A549 (cell line): ENCODE results near the gene HTRA1.

Experiments used
- EP300 ChIP-seq, 2 experiments: fragments of >200 bp; sonication (Bioruptor Twin); formaldehyde crosslinking; IDR thresholded peaks; 2 replicates in 1 of 2; 3 replicates in 1 of 2; pipeline ENCODE4 v1.6.1; 2016 to 2017
- MYC ChIP-seq: IDR thresholded peaks from 2 replicates; pipeline ENCODE4 v1.6.1; 2012; ENCODE audit warnings: mild to moderate bottlenecking, inconsistent platforms, low read length, improper control_type of control experiment, borderline replicate concordance
- NR3C1 ChIP-seq: fragments of >200 bp; sonication (Bioruptor Twin); formaldehyde crosslinking; IDR thresholded peaks from 3 replicates; pipeline ENCODE4 v1.6.1; 2017
- POLR2A ChIP-seq: IDR thresholded peaks from 2 replicates; pipeline ENCODE4 v1.6.1; 2012; ENCODE audit warnings: mild to moderate bottlenecking, low read length
- RAD21 ChIP-seq, 2 experiments: fragments of >200 bp in 1 of 2; sonication (Bioruptor Twin) in 1 of 2; formaldehyde crosslinking in 1 of 2; IDR thresholded peaks in 1 of 2; conservative IDR thresholded peaks in 1 of 2; 2 replicates in 1 of 2; 3 replicates in 1 of 2; pipeline ENCODE4 v1.6.1; 2012 to 2018; ENCODE audit warnings: inconsistent platforms in 1 of 2
- SMC3 ChIP-seq: fragments of >200 bp; sonication (Bioruptor Twin); formaldehyde crosslinking; IDR thresholded peaks from 3 replicates; pipeline ENCODE4 v1.6.1; 2018; ENCODE audit warnings: inconsistent platforms
- TF ChIP-seq, protein P1 (sequence below): fragments of >200 bp; sonication (Bioruptor Twin); formaldehyde crosslinking; IDR thresholded peaks from 3 replicates; pipeline ENCODE4 v1.5.1; 2016
- TF ChIP-seq, protein P2 (sequence below): IDR thresholded peaks from 2 replicates; pipeline ENCODE4 v1.6.1; 2012

DNA sequence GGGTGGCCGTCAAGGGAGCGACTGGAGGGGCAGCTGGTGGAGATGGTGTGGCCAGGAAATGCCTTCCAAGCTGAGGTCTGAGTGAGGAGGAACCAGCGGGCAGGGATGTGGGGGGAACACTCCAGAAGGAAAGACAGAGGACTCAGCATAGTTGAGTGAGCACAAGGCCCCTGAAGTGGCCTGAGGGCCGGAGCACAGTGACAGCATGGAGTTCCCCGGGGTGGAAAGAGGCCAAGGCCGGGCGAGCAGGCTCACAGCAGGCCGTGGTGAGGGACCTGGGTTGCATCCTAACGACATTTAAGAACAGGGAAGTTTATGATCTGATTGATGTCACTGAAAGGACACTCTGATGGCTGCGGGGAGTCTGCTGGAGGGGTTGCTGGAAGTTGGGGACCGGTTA, 48.0 kb downstream of the HTRA1 start:
- no peak for TF ChIP-seq MYC
- TF ChIP-seq, protein P1, sequence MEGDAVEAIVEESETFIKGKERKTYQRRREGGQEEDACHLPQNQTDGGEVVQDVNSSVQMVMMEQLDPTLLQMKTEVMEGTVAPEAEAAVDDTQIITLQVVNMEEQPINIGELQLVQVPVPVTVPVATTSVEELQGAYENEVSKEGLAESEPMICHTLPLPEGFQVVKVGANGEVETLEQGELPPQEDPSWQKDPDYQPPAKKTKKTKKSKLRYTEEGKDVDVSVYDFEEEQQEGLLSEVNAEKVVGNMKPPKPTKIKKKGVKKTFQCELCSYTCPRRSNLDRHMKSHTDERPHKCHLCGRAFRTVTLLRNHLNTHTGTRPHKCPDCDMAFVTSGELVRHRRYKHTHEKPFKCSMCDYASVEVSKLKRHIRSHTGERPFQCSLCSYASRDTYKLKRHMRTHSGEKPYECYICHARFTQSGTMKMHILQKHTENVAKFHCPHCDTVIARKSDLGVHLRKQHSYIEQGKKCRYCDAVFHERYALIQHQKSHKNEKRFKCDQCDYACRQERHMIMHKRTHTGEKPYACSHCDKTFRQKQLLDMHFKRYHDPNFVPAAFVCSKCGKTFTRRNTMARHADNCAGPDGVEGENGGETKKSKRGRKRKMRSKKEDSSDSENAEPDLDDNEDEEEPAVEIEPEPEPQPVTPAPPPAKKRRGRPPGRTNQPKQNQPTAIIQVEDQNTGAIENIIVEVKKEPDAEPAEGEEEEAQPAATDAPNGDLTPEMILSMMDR: no peak
- no peak for TF ChIP-seq EP300 (IDR thresholded peaks at IDR 0.05)
- no peak for TF ChIP-seq POLR2A
- TF ChIP-seq, protein P2, sequence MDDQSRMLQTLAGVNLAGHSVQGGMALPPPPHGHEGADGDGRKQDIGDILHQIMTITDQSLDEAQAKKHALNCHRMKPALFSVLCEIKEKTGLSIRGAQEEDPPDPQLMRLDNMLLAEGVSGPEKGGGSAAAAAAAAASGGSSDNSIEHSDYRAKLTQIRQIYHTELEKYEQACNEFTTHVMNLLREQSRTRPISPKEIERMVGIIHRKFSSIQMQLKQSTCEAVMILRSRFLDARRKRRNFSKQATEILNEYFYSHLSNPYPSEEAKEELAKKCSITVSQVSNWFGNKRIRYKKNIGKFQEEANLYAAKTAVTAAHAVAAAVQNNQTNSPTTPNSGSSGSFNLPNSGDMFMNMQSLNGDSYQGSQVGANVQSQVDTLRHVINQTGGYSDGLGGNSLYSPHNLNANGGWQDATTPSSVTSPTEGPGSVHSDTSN: no peak
- no peak for TF ChIP-seq NR3C1
- no peak for TF ChIP-seq RAD21 (conservative IDR thresholded peaks at IDR 0.05 in 1 of 2, IDR thresholded peaks at IDR 0.05 in 1 of 2)
- TF ChIP-seq SMC3: no peak
